Measurements from ENCODE around the gene SYNE2.
A peak's percentile ranks its signal among the peaks of the same experiment; 100 is the strongest.
"Not testable (repeated sequence)": the region's sequence is repeated elsewhere in the genome, so short reads cannot be mapped to it uniquely, and the experiment has no call there.

Gene SYNE2

GRCh38 chr14:63854330-63854729 is 1.5 kb downstream of the SYNE2 start:
- peak overlapping the region; percentile 87 for H3K4me3 ChIP-seq (ENCODE audit: low read length)
- peak overlapping the region; percentile 71 for H3K9ac ChIP-seq (ENCODE audit: low read length)
- no peaks in the 10 kb centered on the region for H3K36me3 ChIP-seq (ENCODE audit: control insufficient read depth, low read depth, low read length)
- no peaks in the 10 kb centered on the region for H3K9me3 ChIP-seq (ENCODE audit: control insufficient read depth, low read depth, low read length)
- no peak overlapping the region for H3K27ac ChIP-seq (ENCODE audit: low read length)
- H3K4me1 ChIP-seq (ENCODE audit: control insufficient read depth, low read depth, low read length): peaks cover 10% of the 10 kb centered on the region
- peaks cover 14% of the 10 kb centered on the region for H3K27me3 ChIP-seq (ENCODE audit: control insufficient read depth, insufficient read depth, low read length)

GRCh38 chr14:63855281-63855680 is 2.5 kb downstream of the SYNE2 start:
- peaks cover 14% of the 10 kb centered on the region for H3K27me3 ChIP-seq (ENCODE audit: control insufficient read depth, insufficient read depth, low read length)
- no peaks in the 10 kb centered on the region for H3K36me3 ChIP-seq (ENCODE audit: control insufficient read depth, low read depth, low read length)
- no peak overlapping the region for H3K9ac ChIP-seq (ENCODE audit: low read length)
- H3K4me1 ChIP-seq (ENCODE audit: control insufficient read depth, low read depth, low read length): peaks cover 10% of the 10 kb centered on the region
- H3K27ac ChIP-seq (ENCODE audit: low read length): no peak overlapping the region
- no peaks in the 10 kb centered on the region for H3K9me3 ChIP-seq (ENCODE audit: control insufficient read depth, low read depth, low read length)
- H3K4me3 ChIP-seq (ENCODE audit: low read length): no peak overlapping the region

- no peak overlapping the region for H3K9ac ChIP-seq (ENCODE audit: low read length)
- H3K36me3 ChIP-seq (ENCODE audit: control insufficient read depth, low read depth, low read length): no peaks in the 10 kb centered on the region
- H3K9me3 ChIP-seq (ENCODE audit: control insufficient read depth, low read depth, low read length): no peaks in the 10 kb centered on the region
- H3K27me3 ChIP-seq (ENCODE audit: control insufficient read depth, insufficient read depth, low read length): peaks cover 8% of the 10 kb centered on the region
- no peak overlapping the region for H3K4me3 ChIP-seq (ENCODE audit: low read length)
- no peak overlapping the region for H3K27ac ChIP-seq (ENCODE audit: low read length)
- H3K4me1 ChIP-seq (ENCODE audit: control insufficient read depth, low read depth, low read length): peaks cover 6% of the 10 kb centered on the region
Measured at GRCh38 chr14:63857466-63858030, 4.7 kb downstream of the SYNE2 start.

DNA sequence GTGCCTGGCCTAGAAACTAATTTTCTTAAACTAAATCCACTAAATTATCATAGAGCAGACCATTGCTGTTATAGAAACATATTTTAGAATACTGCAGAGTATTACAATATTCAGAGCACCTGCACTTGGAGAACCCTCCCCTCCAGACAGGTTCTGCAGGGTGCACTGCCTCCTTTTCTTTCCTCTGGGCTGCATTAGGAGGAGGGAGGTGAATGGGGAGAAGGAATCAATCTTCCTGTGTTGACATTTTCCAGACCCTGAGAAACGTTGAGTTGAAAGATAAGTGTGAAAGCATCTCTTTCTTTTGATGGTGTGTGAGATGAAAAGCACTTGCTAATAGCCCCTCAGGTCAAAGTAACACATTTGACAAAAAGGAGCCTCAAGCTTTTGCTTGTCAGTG is 7.3 kb downstream of the SYNE2 start:
- Histone ChIP-seq H3K9ac (ENCODE audit: low read length) (no peak overlapping the region), H3K27ac (ENCODE audit: low read length) (no peak overlapping the region), H3K4me3 (ENCODE audit: low read length) (no peak overlapping the region), H3K9me3 (ENCODE audit: control insufficient read depth, low read depth, low read length) (no peaks in the 10 kb centered on the region), H3K36me3 (ENCODE audit: control insufficient read depth, low read depth, low read length) (no peaks in the 10 kb centered on the region), H3K27me3 (ENCODE audit: control insufficient read depth, insufficient read depth, low read length) (no peaks in the 10 kb centered on the region), H3K4me1 (ENCODE audit: control insufficient read depth, low read depth, low read length) (peaks cover 7% of the 10 kb centered on the region)

DNA sequence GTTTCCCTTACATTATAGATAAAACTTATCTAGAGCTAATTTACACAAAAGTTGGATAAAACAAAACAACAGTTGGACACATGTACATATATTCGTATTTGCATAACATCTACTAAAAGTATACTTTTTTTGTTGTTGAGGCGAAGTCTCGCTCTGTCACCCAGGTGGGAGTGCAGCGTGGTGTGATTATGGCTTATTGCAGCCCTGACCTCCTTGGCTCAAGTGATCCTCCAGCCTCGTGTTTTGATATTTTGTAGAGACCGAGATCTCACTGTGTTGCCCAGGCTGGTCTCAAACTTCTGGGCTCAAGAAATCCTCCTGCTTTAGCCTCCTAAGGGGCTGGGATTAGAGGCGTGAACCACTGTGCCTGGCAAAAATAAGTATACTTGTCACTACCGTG is 9.4 kb downstream of the SYNE2 start:
- H3K4me1 ChIP-seq (ENCODE audit: control insufficient read depth, low read depth, low read length): peaks cover 11% of the 10 kb centered on the region
- no peak overlapping the region for H3K4me3 ChIP-seq (ENCODE audit: low read length)
- H3K9me3 ChIP-seq (ENCODE audit: control insufficient read depth, low read depth, low read length): no peaks in the 10 kb centered on the region
- no peak overlapping the region for H3K9ac ChIP-seq (ENCODE audit: low read length)
- no peak overlapping the region for H3K27ac ChIP-seq (ENCODE audit: low read length)
- H3K27me3 ChIP-seq (ENCODE audit: control insufficient read depth, insufficient read depth, low read length): no peaks in the 10 kb centered on the region
- H3K36me3 ChIP-seq (ENCODE audit: control insufficient read depth, low read depth, low read length): no peaks in the 10 kb centered on the region

DNA sequence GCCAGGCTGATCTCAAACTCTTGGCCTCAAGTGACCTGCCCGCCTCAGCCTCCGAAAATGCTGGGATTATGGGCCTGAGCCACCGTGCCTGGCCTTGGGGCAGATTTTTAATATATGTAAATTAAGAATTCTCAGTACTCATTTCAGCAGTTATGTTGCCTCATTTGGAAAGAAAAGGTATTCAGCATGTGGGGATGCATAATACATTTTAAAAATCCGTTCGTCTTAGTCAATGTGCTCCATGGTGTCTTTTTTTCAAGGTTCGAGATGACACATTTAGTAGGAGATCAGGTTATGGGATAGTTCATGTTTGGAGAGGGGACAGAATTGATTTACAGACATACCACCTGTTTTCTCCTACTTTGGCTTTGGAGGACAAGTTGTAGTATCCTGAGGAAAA is 10.2 kb downstream of the SYNE2 start:
- Histone ChIP-seq H3K9ac (ENCODE audit: low read length) (no peak overlapping the region), H3K9me3 (ENCODE audit: control insufficient read depth, low read depth, low read length) (no peaks in the 10 kb centered on the region), H3K4me1 (ENCODE audit: control insufficient read depth, low read depth, low read length) (peaks cover 11% of the 10 kb centered on the region), H3K36me3 (ENCODE audit: control insufficient read depth, low read depth, low read length) (no peaks in the 10 kb centered on the region), H3K27ac (ENCODE audit: low read length) (no peak overlapping the region), H3K4me3 (ENCODE audit: low read length) (no peak overlapping the region), H3K27me3 (ENCODE audit: control insufficient read depth, insufficient read depth, low read length) (no peaks in the 10 kb centered on the region)

DNA sequence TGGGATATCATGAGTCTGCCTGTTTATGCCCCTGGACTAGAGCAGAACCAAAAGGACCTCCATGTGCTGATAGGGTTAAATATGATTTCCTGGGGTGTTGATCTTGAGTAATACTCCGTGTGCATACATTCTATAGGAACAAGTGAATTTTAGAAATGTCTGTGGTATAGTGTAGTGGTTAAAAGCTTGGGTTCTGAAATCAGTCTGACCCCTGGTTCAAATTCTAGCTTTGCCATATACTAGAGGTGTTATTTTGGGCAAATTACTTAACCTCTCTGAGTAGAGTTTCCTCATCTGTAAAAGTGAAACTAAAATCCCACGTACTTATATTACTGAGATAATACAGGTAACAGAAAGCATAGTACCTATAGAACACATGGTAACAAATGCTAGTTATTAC is 12.0 kb downstream of the SYNE2 start:
- peak overlapping the region; percentile 3 for H3K9ac ChIP-seq (ENCODE audit: low read length)
- not testable (repeated sequence) for H3K27ac ChIP-seq (ENCODE audit: low read length); H3K36me3 ChIP-seq (ENCODE audit: control insufficient read depth, low read depth, low read length); H3K27me3 ChIP-seq (ENCODE audit: control insufficient read depth, insufficient read depth, low read length); H3K9me3 ChIP-seq (ENCODE audit: control insufficient read depth, low read depth, low read length); H3K4me3 ChIP-seq (ENCODE audit: low read length)
- H3K4me1 ChIP-seq (ENCODE audit: control insufficient read depth, low read depth, low read length): peaks cover 11% of the 10 kb centered on the region

GRCh38 chr14:63867933-63868921 is 15.4 kb downstream of the SYNE2 start:
- H3K27ac ChIP-seq (ENCODE audit: low read length): no peak overlapping the region
- no peak overlapping the region for H3K4me3 ChIP-seq (ENCODE audit: low read length)
- H3K9me3 ChIP-seq (ENCODE audit: control insufficient read depth, low read depth, low read length): no peaks in the 10 kb centered on the region
- H3K9ac ChIP-seq (ENCODE audit: low read length): no peak overlapping the region
- no peaks in the 10 kb centered on the region for H3K27me3 ChIP-seq (ENCODE audit: control insufficient read depth, insufficient read depth, low read length)
- no peaks in the 10 kb centered on the region for H3K36me3 ChIP-seq (ENCODE audit: control insufficient read depth, low read depth, low read length)
- H3K4me1 ChIP-seq (ENCODE audit: control insufficient read depth, low read depth, low read length): peaks cover 11% of the 10 kb centered on the region

- not testable (repeated sequence) for H3K9ac ChIP-seq (ENCODE audit: low read length); H3K27ac ChIP-seq (ENCODE audit: low read length); H3K27me3 ChIP-seq (ENCODE audit: control insufficient read depth, insufficient read depth, low read length); H3K36me3 ChIP-seq (ENCODE audit: control insufficient read depth, low read depth, low read length); H3K9me3 ChIP-seq (ENCODE audit: control insufficient read depth, low read depth, low read length); H3K4me3 ChIP-seq (ENCODE audit: low read length)
- H3K4me1 ChIP-seq (ENCODE audit: control insufficient read depth, low read depth, low read length): peaks cover 15% of the 10 kb centered on the region
Measured at GRCh38 chr14:63869940-63870752, 17.3 kb downstream of the SYNE2 start.

- H3K9ac ChIP-seq (ENCODE audit: low read length); H3K4me3 ChIP-seq (ENCODE audit: low read length); H3K9me3 ChIP-seq (ENCODE audit: control insufficient read depth, low read depth, low read length); H3K36me3 ChIP-seq (ENCODE audit: control insufficient read depth, low read depth, low read length); H3K27ac ChIP-seq (ENCODE audit: low read length); H3K27me3 ChIP-seq (ENCODE audit: control insufficient read depth, insufficient read depth, low read length): not testable (repeated sequence)
- peaks cover 15% of the 10 kb centered on the region for H3K4me1 ChIP-seq (ENCODE audit: control insufficient read depth, low read depth, low read length)
Measured at GRCh38 chr14:63870753-63871037, 17.9 kb downstream of the SYNE2 start.

GRCh38 chr14:63874223-63874622 is 21.4 kb downstream of the SYNE2 start:
- H3K27ac ChIP-seq (ENCODE audit: low read length): no peak overlapping the region
- no peak overlapping the region for H3K4me3 ChIP-seq (ENCODE audit: low read length)
- no peaks in the 10 kb centered on the region for H3K36me3 ChIP-seq (ENCODE audit: control insufficient read depth, low read depth, low read length)
- no peaks in the 10 kb centered on the region for H3K27me3 ChIP-seq (ENCODE audit: control insufficient read depth, insufficient read depth, low read length)
- peaks cover 11% of the 10 kb centered on the region for H3K4me1 ChIP-seq (ENCODE audit: control insufficient read depth, low read depth, low read length)
- H3K9ac ChIP-seq (ENCODE audit: low read length): no peak overlapping the region
- H3K9me3 ChIP-seq (ENCODE audit: control insufficient read depth, low read depth, low read length): no peaks in the 10 kb centered on the region
